Kidney epithelial cell (primary cell): Measurements from ENCODE around the gene KRT82. TPM values are rescaled to one million over a fixed set of nuclear protein-coding genes. Genes with fewer than 3 reads are reported as not detected.

Source experiments
- DNase-seq: peaks from one replicate; pipeline ENCODE4 v3.0.0-alpha.2; 2010; ENCODE audit warnings: low read depth
- H3K27me3 ChIP-seq: 2 replicates; pipeline ENCODE4 v1.6.0; 2011; ENCODE audit warnings: low read length; ENCODE audit not compliant: control insufficient read depth, insufficient read depth
- H3K36me3 ChIP-seq: 2 replicates; pipeline ENCODE4 v1.5.1; 2011; ENCODE audit warnings: low read length; ENCODE audit not compliant: control insufficient read depth, insufficient read depth
- H3K4me3 ChIP-seq: 2 replicates; pipeline ENCODE4 v1.5.1; 2011; ENCODE audit warnings: low read depth, mild to moderate bottlenecking, control low read depth, low read length
- CTCF ChIP-seq: IDR thresholded peaks from 2 replicates; pipeline ENCODE4 v1.5.1; 2011; ENCODE audit warnings: mild to moderate bottlenecking, moderate library complexity, low read length, control low read depth, inconsistent platforms; ENCODE audit not compliant: insufficient read depth, poor library complexity, severe bottlenecking
- total RNA-seq: library from RNA; depleted of rRNA; stranded (reverse); fragments of >200 nt; gene quantifications from 2 replicates; pipeline ENCODE4 v1.2.3, GENCODE V29; 2015

KRT82 gene
- total RNA-seq, 1 donor from 2014 or later = not detected

GRCh38 chr12:52426034-52426433 is 19.9 kb upstream of the KRT82 start:
- H3K36me3 ChIP-seq = no peaks in the 10 kb centered on the region
- DNase-seq = no peak
- H3K27me3 ChIP-seq = peaks cover 2% of the 10 kb centered on the region
- no peak for TF ChIP-seq CTCF
- H3K4me3 ChIP-seq = no peak overlapping the region

- peaks cover 2% of the 10 kb centered on the region for H3K27me3 ChIP-seq
Observed at GRCh38 chr12:52425466-52425865, 19.3 kb upstream of the KRT82 start.

GRCh38 chr12:52423661-52424500 is 17.7 kb upstream of the KRT82 start:
- Histone ChIP-seq H3K27me3 (peaks cover 2% of the 10 kb centered on the region), H3K4me3 (no peak overlapping the region), H3K36me3 (no peaks in the 10 kb centered on the region)
- TF ChIP-seq CTCF = no peak
- DNase-seq = no peak

More at GRCh38 chr12:52425466-52425865, 19.3 kb upstream of the KRT82 start:
- H3K36me3 ChIP-seq = no peaks in the 10 kb centered on the region
- no peak for TF ChIP-seq CTCF
- no peak overlapping the region for H3K4me3 ChIP-seq
- DNase-seq = no peak

GRCh38 chr12:52423035-52423434 is 16.9 kb upstream of the KRT82 start:
- Histone ChIP-seq H3K4me3 (no peak overlapping the region), H3K36me3 (no peaks in the 10 kb centered on the region), H3K27me3 (peaks cover 2% of the 10 kb centered on the region)
- TF ChIP-seq CTCF = no peak
- DNase-seq = no peak

GRCh38 chr12:52419656-52420055 is 13.5 kb upstream of the KRT82 start:
- Histone ChIP-seq H3K4me3 (no peak overlapping the region), H3K27me3 (peaks cover 2% of the 10 kb centered on the region), H3K36me3 (no peaks in the 10 kb centered on the region)
- no peak for DNase-seq
- no peak for TF ChIP-seq CTCF
